SU-DHL-6 (cell line): ENCODE results near the gene OSBPL6.

Source experiments
- EZH2phosphoT487 ChIP-seq: fragments of 200-600 bp; sonication (generic), shearing (Covaris generic); conservative IDR thresholded peaks from 2 replicates; pipeline ENCODE4 v1.6.1; 2018; ENCODE audit warnings: mild to moderate bottlenecking, antibody characterized with exemption, low read length, moderate library complexity, mixed read lengths
- TF ChIP-seq, protein P1 (sequence below): fragments of 200-600 bp; sonication (generic); IDR thresholded peaks from one replicate; pipeline ENCODE4 v1.5.1; 2017; ENCODE audit warnings: antibody characterized with exemption, mild to moderate bottlenecking, low read length, moderate library complexity; ENCODE audit not compliant: insufficient read depth, poor library complexity, severe bottlenecking

GRCh38 chr2:178195390-178196166, 1.3 kb downstream of the OSBPL6 start:
- TF ChIP-seq, protein P1, sequence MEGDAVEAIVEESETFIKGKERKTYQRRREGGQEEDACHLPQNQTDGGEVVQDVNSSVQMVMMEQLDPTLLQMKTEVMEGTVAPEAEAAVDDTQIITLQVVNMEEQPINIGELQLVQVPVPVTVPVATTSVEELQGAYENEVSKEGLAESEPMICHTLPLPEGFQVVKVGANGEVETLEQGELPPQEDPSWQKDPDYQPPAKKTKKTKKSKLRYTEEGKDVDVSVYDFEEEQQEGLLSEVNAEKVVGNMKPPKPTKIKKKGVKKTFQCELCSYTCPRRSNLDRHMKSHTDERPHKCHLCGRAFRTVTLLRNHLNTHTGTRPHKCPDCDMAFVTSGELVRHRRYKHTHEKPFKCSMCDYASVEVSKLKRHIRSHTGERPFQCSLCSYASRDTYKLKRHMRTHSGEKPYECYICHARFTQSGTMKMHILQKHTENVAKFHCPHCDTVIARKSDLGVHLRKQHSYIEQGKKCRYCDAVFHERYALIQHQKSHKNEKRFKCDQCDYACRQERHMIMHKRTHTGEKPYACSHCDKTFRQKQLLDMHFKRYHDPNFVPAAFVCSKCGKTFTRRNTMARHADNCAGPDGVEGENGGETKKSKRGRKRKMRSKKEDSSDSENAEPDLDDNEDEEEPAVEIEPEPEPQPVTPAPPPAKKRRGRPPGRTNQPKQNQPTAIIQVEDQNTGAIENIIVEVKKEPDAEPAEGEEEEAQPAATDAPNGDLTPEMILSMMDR, result no peak
- no peak for TF ChIP-seq EZH2phosphoT487
